ENCODE data around the gene ZDHHC21.

DNA sequence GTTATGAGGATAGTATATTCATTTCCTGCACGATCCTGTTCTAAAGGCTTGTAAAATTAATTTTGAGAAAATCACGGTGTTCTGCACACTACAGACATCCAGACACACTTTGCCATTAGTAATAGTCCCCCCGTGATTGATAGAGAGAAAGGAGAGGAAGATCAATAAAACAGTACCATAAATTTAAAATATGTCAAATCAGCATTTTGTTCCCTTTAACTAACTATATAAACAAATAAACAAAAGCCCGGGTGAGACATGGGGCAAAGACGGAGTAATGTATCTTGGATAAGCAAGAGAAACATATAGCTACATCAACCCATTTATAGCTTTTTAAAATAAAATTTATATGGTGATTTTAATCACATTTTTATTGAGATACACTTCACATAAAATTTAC is 39.9 kb upstream of the ZDHHC21 start:
- TF ChIP-seq EZH2phosphoT487 (IDR thresholded peaks at IDR 0.05; ENCODE audit: insufficient read depth, low read depth) (no peak), EZH2 (IDR thresholded peaks at IDR 0.05; ENCODE audit: insufficient read depth, poor library complexity, severe bottlenecking) (no peak)
